GM19043 (cell line): ENCODE data around the gene PIK3C2G.
"Not testable (repeated sequence)": the region's sequence is repeated elsewhere in the genome, so short reads cannot be mapped to it uniquely, and the experiment has no call there.

Experiments
- ATAC-seq: cut with Tn5 transposase; IDR thresholded peaks from one replicate; pipeline ENCODE4 v1.9.1; 2021; ENCODE audit warnings: low read depth; ENCODE audit not compliant: unreplicated experiment

The PIK3C2G gene

GRCh38 chr12:18522806-18523205 is 261.5 kb downstream of the PIK3C2G start:
- no peak for ATAC-seq

- not testable (repeated sequence) for ATAC-seq
Measured at GRCh38 chr12:18542497-18542896, 281.2 kb downstream of the PIK3C2G start.

- no peak for ATAC-seq
Measured at GRCh38 chr12:18546399-18546798, 285.1 kb downstream of the PIK3C2G start.

GRCh38 chr12:18549598-18549997 is 288.3 kb downstream of the PIK3C2G start:
- ATAC-seq: no peak

- ATAC-seq: no peak
Measured at GRCh38 chr12:18551106-18551505, 289.8 kb downstream of the PIK3C2G start.

- ATAC-seq: no peak
Measured at GRCh38 chr12:18551701-18552100, 290.4 kb downstream of the PIK3C2G start.

GRCh38 chr12:18552829-18553228 is 291.5 kb downstream of the PIK3C2G start:
- no peak for ATAC-seq

- ATAC-seq: no peak
Measured at GRCh38 chr12:18556161-18556560, 294.8 kb downstream of the PIK3C2G start.

GRCh38 chr12:18559242-18559641 is 297.9 kb downstream of the PIK3C2G start:
- ATAC-seq: no peak

- no peak for ATAC-seq
Measured at GRCh38 chr12:18562531-18562930, 301.2 kb downstream of the PIK3C2G start.

- no peak for ATAC-seq
Measured at GRCh38 chr12:18564306-18564705, 303.0 kb downstream of the PIK3C2G start.

GRCh38 chr12:18567787-18568186 is 306.5 kb downstream of the PIK3C2G start:
- no peak for ATAC-seq

GRCh38 chr12:18570543-18570942 is 309.2 kb downstream of the PIK3C2G start:
- ATAC-seq: no peak

- ATAC-seq: no peak
Measured at GRCh38 chr12:18576104-18576626, 314.8 kb downstream of the PIK3C2G start.

GRCh38 chr12:18576648-18577047 is 315.3 kb downstream of the PIK3C2G start:
- ATAC-seq: no peak

GRCh38 chr12:18578191-18578590 is 316.9 kb downstream of the PIK3C2G start:
- no peak for ATAC-seq

- ATAC-seq: no peak
Measured at GRCh38 chr12:18580291-18580690, 319.0 kb downstream of the PIK3C2G start.

GRCh38 chr12:18580706-18581105 is 319.4 kb downstream of the PIK3C2G start:
- no peak for ATAC-seq

- ATAC-seq: no peak
Measured at GRCh38 chr12:18581232-18581962, 320.1 kb downstream of the PIK3C2G start.

- ATAC-seq: no peak
Measured at GRCh38 chr12:18583655-18584054, 322.3 kb downstream of the PIK3C2G start.

GRCh38 chr12:18586581-18586980 is 325.3 kb downstream of the PIK3C2G start:
- no peak for ATAC-seq

- no peak for ATAC-seq
Measured at GRCh38 chr12:18589316-18589715, 328.0 kb downstream of the PIK3C2G start.
